H9 (cell line): Measurements from ENCODE around the gene THSD4. TPM values are rescaled to one million over a fixed set of nuclear protein-coding genes. Genes with fewer than 3 reads are reported as not detected.

Source experiments
- DNase-seq: peaks from one replicate; pipeline ENCODE4 v3.0.0-alpha.2; 2017
- H2AFZ ChIP-seq: one replicate; pipeline ENCODE4 v1.6.1; 2013; ENCODE audit warnings: mild to moderate bottlenecking, low read length, control low read depth, moderate library complexity
- H2AK5ac ChIP-seq: 2 replicates; pipeline ENCODE4 v1.6.1; 2013; ENCODE audit warnings: low read length, control low read depth, mixed read lengths; ENCODE audit not compliant: insufficient read length
- H2BK120ac ChIP-seq: one replicate; pipeline ENCODE4 v1.6.1; 2013; ENCODE audit warnings: low read depth, mild to moderate bottlenecking, low read length, control low read depth, inconsistent platforms; ENCODE audit not compliant: poor library complexity, severe bottlenecking
- H2BK12ac ChIP-seq: 2 replicates; pipeline ENCODE4 v1.6.1; 2013; ENCODE audit warnings: low read length, control low read depth, mixed read lengths, low read depth; ENCODE audit not compliant: insufficient read length
- H2BK15ac ChIP-seq: 2 replicates; pipeline ENCODE4 v1.6.1; 2013; ENCODE audit warnings: low read depth, low read length, control low read depth
- H2BK20ac ChIP-seq: one replicate; pipeline ENCODE4 v1.6.1; 2013; ENCODE audit warnings: low read depth, mild to moderate bottlenecking, low read length, control low read depth, inconsistent platforms; ENCODE audit not compliant: poor library complexity, severe bottlenecking
- H2BK5ac ChIP-seq: 2 replicates; pipeline ENCODE4 v1.6.1; 2013; ENCODE audit warnings: low read length, control low read depth, mixed read lengths; ENCODE audit not compliant: insufficient read length
- H3K14ac ChIP-seq: 2 replicates; pipeline ENCODE4 v1.6.1; 2013; ENCODE audit warnings: low read length, control low read depth; ENCODE audit not compliant: insufficient read depth
- H3K18ac ChIP-seq: 2 replicates; pipeline ENCODE4 v1.6.1; 2013; ENCODE audit warnings: low read depth, mild to moderate bottlenecking, mixed read lengths, low read length, control low read depth; ENCODE audit not compliant: insufficient read length
- H3K23ac ChIP-seq: 2 replicates; pipeline ENCODE4 v1.6.1; 2013; ENCODE audit warnings: low read length, control low read depth, mixed read lengths, low read depth; ENCODE audit not compliant: insufficient read length
- H3K23me2 ChIP-seq: 2 replicates; pipeline ENCODE4 v1.6.1; 2013; ENCODE audit warnings: low read depth, mild to moderate bottlenecking, mixed read lengths, low read length, control low read depth; ENCODE audit not compliant: insufficient read length, poor library complexity, severe bottlenecking
- H3K27ac ChIP-seq: 2 replicates; pipeline ENCODE4 v1.5.1; 2013; ENCODE audit warnings: low read length, control low read depth, mixed read lengths, low read depth; ENCODE audit not compliant: insufficient read length
- H3K27me3 ChIP-seq: 2 replicates; pipeline ENCODE4 v1.6.1; 2013; ENCODE audit warnings: low read length, control low read depth, inconsistent platforms; ENCODE audit not compliant: insufficient read depth
- H3K4ac ChIP-seq: 2 replicates; pipeline ENCODE4 v1.6.1; 2013; ENCODE audit warnings: low read depth, mild to moderate bottlenecking, control low read depth, inconsistent platforms, low read length, moderate library complexity
- H3K4me1 ChIP-seq: 2 replicates; pipeline ENCODE4 v1.6.1; 2013; ENCODE audit warnings: low read length, control low read depth, inconsistent platforms; ENCODE audit not compliant: insufficient read depth
- H3K4me2 ChIP-seq: 2 replicates; pipeline ENCODE4 v1.6.1; 2013; ENCODE audit warnings: low read length, control low read depth, mixed read lengths; ENCODE audit not compliant: insufficient read length, insufficient read depth
- H3K56ac ChIP-seq: 2 replicates; pipeline ENCODE4 v1.6.1; 2013; ENCODE audit warnings: low read depth, mild to moderate bottlenecking, mixed read lengths, low read length, control low read depth; ENCODE audit not compliant: insufficient read length
- H3K79me1 ChIP-seq: 2 replicates; pipeline ENCODE4 v1.6.1; 2013; ENCODE audit warnings: low read depth, mild to moderate bottlenecking, moderate library complexity, low read length, control low read depth, inconsistent platforms; ENCODE audit not compliant: insufficient read depth, poor library complexity, severe bottlenecking
- H3K79me2 ChIP-seq: 2 replicates; pipeline ENCODE4 v1.6.1; 2013; ENCODE audit warnings: low read length, control low read depth, inconsistent platforms; ENCODE audit not compliant: insufficient read depth
- H3K9ac ChIP-seq: 2 replicates; pipeline ENCODE4 v1.6.1; 2013; ENCODE audit warnings: low read length, control low read depth, mixed read lengths; ENCODE audit not compliant: insufficient read length; ENCODE audit errors: extremely low read depth
- H3K9me3 ChIP-seq: one replicate; pipeline ENCODE4 v1.6.1; 2013; ENCODE audit warnings: low read depth, low read length, inconsistent platforms; ENCODE audit not compliant: control insufficient read depth
- H3T11ph ChIP-seq: one replicate; pipeline ENCODE4 v1.6.1; 2013; ENCODE audit warnings: mild to moderate bottlenecking, low read length, control low read depth, inconsistent platforms
- H4K20me1 ChIP-seq: one replicate; pipeline ENCODE4 v1.6.1; 2013; ENCODE audit not compliant: control insufficient read depth, insufficient read length, insufficient read depth
- H4K5ac ChIP-seq: 2 replicates; pipeline ENCODE4 v1.6.1; 2013; ENCODE audit warnings: low read depth, mild to moderate bottlenecking, mixed read lengths, low read length, control low read depth; ENCODE audit not compliant: insufficient read length
- H4K8ac ChIP-seq: replicated peaks from 2 replicates; pipeline ENCODE4 v1.6.1; 2013; ENCODE audit warnings: low read length, control low read depth, mixed read lengths, low read depth; ENCODE audit not compliant: insufficient read length
- H4K91ac ChIP-seq: 2 replicates; pipeline ENCODE4 v1.6.1; 2013; ENCODE audit warnings: low read depth, mild to moderate bottlenecking, moderate library complexity, mixed read lengths, low read length, control low read depth; ENCODE audit not compliant: insufficient read length
- H3K27ac Mint-ChIP-seq, 3 experiments: 2 replicates in 2 of 3; 3 replicates in 1 of 3; pipeline ENCODE4 v1.8.0; 2020 to 2021; ENCODE audit warnings: mixed read lengths in 3 of 3, mild to moderate bottlenecking in 1 of 3, moderate library complexity in 1 of 3
- H3K27me3 Mint-ChIP-seq: 2 replicates; pipeline ENCODE4 v1.8.0; 2021; ENCODE audit warnings: low read depth, mild to moderate bottlenecking, moderate library complexity, mixed read lengths
- H3K36me3 Mint-ChIP-seq, 3 experiments: 2 replicates in 2 of 3; 3 replicates in 1 of 3; pipeline ENCODE4 v1.8.0; 2020 to 2021; ENCODE audit warnings: low read depth in 3 of 3, mixed read lengths in 3 of 3; ENCODE audit not compliant: insufficient read depth in 1 of 3
- H3K4me1 Mint-ChIP-seq, 2 experiments: 2 replicates each; pipeline ENCODE4 v1.8.0; 2020; ENCODE audit warnings: mixed read lengths in 2 of 2
- H3K4me3 Mint-ChIP-seq, 2 experiments: 2 replicates in 1 of 2; 3 replicates in 1 of 2; pipeline ENCODE4 v1.8.0; 2020 to 2021; ENCODE audit warnings: mild to moderate bottlenecking in 2 of 2, mixed read lengths in 2 of 2, moderate library complexity in 1 of 2
- H3K9me3 Mint-ChIP-seq, 2 experiments: 2 replicates in 1 of 2; 3 replicates in 1 of 2; pipeline ENCODE4 v1.8.0; 2020; ENCODE audit warnings: mild to moderate bottlenecking in 2 of 2, mixed read lengths in 2 of 2, moderate library complexity in 1 of 2
- CTCF ChIP-seq: fragments of 200-600 bp; sonication (generic); conservative IDR thresholded peaks from 3 replicates; pipeline ENCODE4 v1.8.0; 2021; ENCODE audit warnings: antibody characterized with exemption, mild to moderate bottlenecking
- WGBS: extraction: QIAGEN DNeasy Blood & Tissue Kit; methylation state at CpG from one replicate; pipeline ENCODE4 v1.1.7; 2013; ENCODE audit warnings: missing lambda C conversion rate, low lambda C conversion rate, mixed read lengths; ENCODE audit not compliant: insufficient read length; ENCODE audit errors: extremely low coverage; 5-methylcytosine and 5-hydroxymethylcytosine counted together
- total RNA-seq: library from RNA; stranded (reverse); gene quantifications from 2 replicates; pipeline ENCODE4 v1.2.1, GENCODE V29; 2021

The THSD4 gene
- total RNA-seq, 1 experiment from 2014 or later = 5.5 TPM

- Histone ChIP-seq H2BK15ac (no peak overlapping the region), H3K18ac (no peak overlapping the region), H3K9me3 (no peaks in the 10 kb centered on the region), H3K27me3 (no peaks in the 10 kb centered on the region), H2BK12ac (no peak overlapping the region), H4K20me1 (no peaks in the 10 kb centered on the region), H3K14ac (peak overlapping the region; percentile 17; the same call in 1 of the 2 replicates), H3K27ac (no peak overlapping the region), H3K79me1 (no peaks in the 10 kb centered on the region), H3K9ac (no peak overlapping the region), H3K4me2 (no peak overlapping the region), H2AK5ac (no peak overlapping the region), H2BK120ac (no peak overlapping the region), H4K5ac (no peak overlapping the region), H3T11ph (no peak overlapping the region), H2BK20ac (no peak overlapping the region), H4K91ac (no peak overlapping the region), H3K23ac (no peak overlapping the region), H4K8ac (no peak overlapping the region), H3K56ac (no peak overlapping the region), H3K4ac (no peak overlapping the region), H3K79me2 (no peaks in the 10 kb centered on the region), H3K23me2 (no peaks in the 10 kb centered on the region), H3K4me1 (no peaks in the 10 kb centered on the region; the same call in 1 of the 2 replicates), H2AFZ (no peak overlapping the region), H2BK5ac (no peak overlapping the region)
- H3K27ac Mint-ChIP-seq = no peak overlapping the region
- WGBS = no CpG with 5 or more reads among the region's 8 CpGs
- H3K27me3 Mint-ChIP-seq = peaks cover 1% of the 10 kb centered on the region; the same call in 1 of the 2 replicates
- DNase-seq = no peak
- no peaks in the 10 kb centered on the region; a peak in 1 of 7 replicates for H3K36me3 Mint-ChIP-seq
- peaks cover 16 to 33% of the 10 kb centered on the region in 2 experiments for H3K4me1 Mint-ChIP-seq
- H3K4me3 Mint-ChIP-seq = no peak overlapping the region
- TF ChIP-seq CTCF = no peak
- no peaks in the 10 kb centered on the region for H3K9me3 Mint-ChIP-seq
Observed at GRCh38 chr15:71230303-71230702, 115.0 kb downstream of the THSD4 start.
